ENCODE data around the gene ELP2. TPM values are rescaled to one million over a fixed set of nuclear protein-coding genes. Genes with fewer than 3 reads are reported as not detected.
A peak's percentile ranks its signal among the peaks of the same experiment; 100 is the strongest.

The ELP2 gene
- total and polyA plus RNA-seq, 4 donors, result 31.4 to 257 (median 56.9) TPM

GRCh38 chr18:36157441-36157840 lies 27.7 kb downstream of the ELP2 start:
- Histone ChIP-seq H3K9me3 (ENCODE audit: control insufficient read depth in 4 of 4, insufficient read depth in 3 of 4, low read length in 3 of 4) (no peaks in the 10 kb centered on the region), H3K27me3 (ENCODE audit: control insufficient read depth in 3 of 3, insufficient read depth in 3 of 3, low read length in 2 of 3) (no peaks in the 10 kb centered on the region), H3K9ac (ENCODE audit: insufficient read depth in 1 of 2, low read length in 2 of 2) (no peak overlapping the region), H3K4me3 (no peak overlapping the region), H3K27ac (ENCODE audit: low read depth in 1 of 2, low read length in 1 of 2) (no peak overlapping the region), H3K36me3 (ENCODE audit: control insufficient read depth in 4 of 4, insufficient read depth in 4 of 4, low read length in 4 of 4) (peaks cover 11 to 65% (median 48%) of the 10 kb centered on the region in 4 donors), H3K4me1 (ENCODE audit: control insufficient read depth in 5 of 5, insufficient read depth in 5 of 5, low read length in 5 of 5) (no peaks in the 10 kb centered on the region)
- no peak for DNase-seq
- no peak for ATAC-seq (ENCODE audit: insufficient read depth, low FRiP score)
- TF ChIP-seq, protein P1, sequence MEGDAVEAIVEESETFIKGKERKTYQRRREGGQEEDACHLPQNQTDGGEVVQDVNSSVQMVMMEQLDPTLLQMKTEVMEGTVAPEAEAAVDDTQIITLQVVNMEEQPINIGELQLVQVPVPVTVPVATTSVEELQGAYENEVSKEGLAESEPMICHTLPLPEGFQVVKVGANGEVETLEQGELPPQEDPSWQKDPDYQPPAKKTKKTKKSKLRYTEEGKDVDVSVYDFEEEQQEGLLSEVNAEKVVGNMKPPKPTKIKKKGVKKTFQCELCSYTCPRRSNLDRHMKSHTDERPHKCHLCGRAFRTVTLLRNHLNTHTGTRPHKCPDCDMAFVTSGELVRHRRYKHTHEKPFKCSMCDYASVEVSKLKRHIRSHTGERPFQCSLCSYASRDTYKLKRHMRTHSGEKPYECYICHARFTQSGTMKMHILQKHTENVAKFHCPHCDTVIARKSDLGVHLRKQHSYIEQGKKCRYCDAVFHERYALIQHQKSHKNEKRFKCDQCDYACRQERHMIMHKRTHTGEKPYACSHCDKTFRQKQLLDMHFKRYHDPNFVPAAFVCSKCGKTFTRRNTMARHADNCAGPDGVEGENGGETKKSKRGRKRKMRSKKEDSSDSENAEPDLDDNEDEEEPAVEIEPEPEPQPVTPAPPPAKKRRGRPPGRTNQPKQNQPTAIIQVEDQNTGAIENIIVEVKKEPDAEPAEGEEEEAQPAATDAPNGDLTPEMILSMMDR (IDR thresholded peaks at IDR 0.05; ENCODE audit: control extremely low read depth, extremely low read depth), result no peak

DNA sequence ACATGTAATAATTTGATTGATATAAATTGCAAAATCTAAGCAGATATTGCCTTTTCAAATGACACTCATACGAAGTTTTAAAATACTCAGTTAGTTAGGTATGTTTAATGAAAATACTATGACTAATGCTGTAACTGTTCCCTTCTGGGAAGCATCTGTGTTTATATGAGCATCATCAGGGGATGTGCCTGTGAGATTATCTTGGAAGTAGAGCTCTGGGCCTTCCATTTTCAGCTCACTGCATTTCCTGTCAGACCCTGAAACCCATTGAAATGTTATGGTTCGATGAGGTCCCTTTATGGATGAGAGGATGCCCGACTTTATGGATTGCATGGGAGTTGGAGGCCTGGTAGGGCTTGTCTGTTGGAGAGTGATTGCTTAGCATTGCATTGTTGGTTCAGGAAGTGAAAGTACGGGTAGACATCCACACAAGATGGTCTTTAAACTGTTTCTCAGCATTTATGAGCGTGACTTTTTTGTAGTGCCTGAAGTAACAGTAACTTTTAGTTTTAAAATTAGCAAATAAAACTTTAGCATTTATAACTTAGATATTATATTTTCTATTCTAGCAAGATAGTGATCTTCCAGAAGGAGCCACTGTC lies 28.7 kb downstream of the ELP2 start:
- TF ChIP-seq, protein P1 (IDR thresholded peaks at IDR 0.05; ENCODE audit: control extremely low read depth, extremely low read depth), result no peak
- no peak overlapping the region for H3K9ac ChIP-seq (ENCODE audit: insufficient read depth in 1 of 2, low read length in 2 of 2)
- H3K27me3 ChIP-seq (ENCODE audit: control insufficient read depth in 3 of 3, insufficient read depth in 3 of 3, low read length in 2 of 3), result no peaks in the 10 kb centered on the region
- no peak overlapping the region for H3K27ac ChIP-seq (ENCODE audit: low read depth in 1 of 2, low read length in 1 of 2)
- DNase-seq (peak in 1 of 3 donors; percentile 17), ATAC-seq (ENCODE audit: insufficient read depth, low FRiP score) (no peak)
- H3K36me3 ChIP-seq (ENCODE audit: control insufficient read depth in 4 of 4, insufficient read depth in 4 of 4, low read length in 4 of 4), result peaks cover 5 to 64% (median 46%) of the 10 kb centered on the region in 4 donors
- H3K4me1 ChIP-seq (ENCODE audit: control insufficient read depth in 5 of 5, insufficient read depth in 5 of 5, low read length in 5 of 5), result no peaks in the 10 kb centered on the region
- H3K4me3 ChIP-seq, result no peak overlapping the region
- 63 to 80% methylated on average over 5 of the region's 5 CpGs for WGBS, 2 donors
- no peaks in the 10 kb centered on the region for H3K9me3 ChIP-seq (ENCODE audit: control insufficient read depth in 4 of 4, insufficient read depth in 3 of 4, low read length in 3 of 4)

GRCh38 chr18:36160959-36161371 lies 31.3 kb downstream of the ELP2 start:
- Histone ChIP-seq H3K4me1 (ENCODE audit: control insufficient read depth in 5 of 5, insufficient read depth in 5 of 5, low read length in 5 of 5) (no peaks in the 10 kb centered on the region), H3K4me3 (no peak overlapping the region), H3K36me3 (ENCODE audit: control insufficient read depth in 4 of 4, insufficient read depth in 4 of 4, low read length in 4 of 4) (peaks cover 9 to 48% (median 34%) of the 10 kb centered on the region in 4 donors), H3K27me3 (ENCODE audit: control insufficient read depth in 3 of 3, insufficient read depth in 3 of 3, low read length in 2 of 3) (no peaks in the 10 kb centered on the region), H3K27ac (ENCODE audit: low read depth in 1 of 2, low read length in 1 of 2) (no peak overlapping the region), H3K9ac (ENCODE audit: insufficient read depth in 1 of 2, low read length in 2 of 2) (no peak overlapping the region), H3K9me3 (ENCODE audit: control insufficient read depth in 4 of 4, insufficient read depth in 3 of 4, low read length in 3 of 4) (no peaks in the 10 kb centered on the region)
- TF ChIP-seq, protein P1 (IDR thresholded peaks at IDR 0.05; ENCODE audit: control extremely low read depth, extremely low read depth), result no peak
- DNase-seq (no peak), ATAC-seq (ENCODE audit: insufficient read depth, low FRiP score) (no peak)
- WGBS, 2 donors, result 88 to 94% methylated on average over 4 of the region's 4 CpGs

- Histone ChIP-seq H3K27me3 (ENCODE audit: control insufficient read depth in 3 of 3, insufficient read depth in 3 of 3, low read length in 2 of 3) (no peaks in the 10 kb centered on the region), H3K4me3 (no peak overlapping the region), H3K4me1 (ENCODE audit: control insufficient read depth in 5 of 5, insufficient read depth in 5 of 5, low read length in 5 of 5) (no peaks in the 10 kb centered on the region), H3K9me3 (ENCODE audit: control insufficient read depth in 4 of 4, insufficient read depth in 3 of 4, low read length in 3 of 4) (no peaks in the 10 kb centered on the region), H3K9ac (ENCODE audit: insufficient read depth in 1 of 2, low read length in 2 of 2) (no peak overlapping the region), H3K27ac (ENCODE audit: low read depth in 1 of 2, low read length in 1 of 2) (no peak overlapping the region), H3K36me3 (ENCODE audit: control insufficient read depth in 4 of 4, insufficient read depth in 4 of 4, low read length in 4 of 4) (peaks cover 13 to 44% (median 32%) of the 10 kb centered on the region in 4 donors)
- TF ChIP-seq, protein P1 (IDR thresholded peaks at IDR 0.05; ENCODE audit: control extremely low read depth, extremely low read depth), result no peak
- DNase-seq (no peak), ATAC-seq (ENCODE audit: insufficient read depth, low FRiP score) (no peak)
- 93 to 100% methylated on average over 1 of the region's 1 CpG for WGBS, 2 donors
These were observed 33.3 kb downstream of the ELP2 start for GRCh38 chr18:36162981-36163380.

Measured in lung (tissue), 12 donors.